K562 (cell line): Measurements from ENCODE around the gene TBL1Y. TPM values are rescaled to one million over a fixed set of nuclear protein-coding genes. Genes with fewer than 3 reads are reported as not detected.

ENCODE experiments used
- ATAC-seq: fragments of 200-7000 bp; cut with Tn5 transposase; 3 replicates; pipeline ENCODE4 v1.9.1; 2020; ENCODE audit warnings: moderate library complexity
- BruUV-seq: library from RNA; stranded (reverse); fragments of 400-500 nt; replicated peaks from 2 replicates; lab custom pipeline; 2021; lab: Mats Ljungman, UMichigan
- CTCF ChIA-PET: fragments of 300-600 bp; formaldehyde crosslinking; extraction: SDS; loops from one replicate; lab custom pipeline; 2021; ENCODE audit warnings: low intra/inter-chr PET ratio; lab: Yijun Ruan, JAX
- POLR2A ChIA-PET: fragments of 300-600, 350-650 bp; sonication (Branson Sonifier 250); formaldehyde crosslinking; extraction: SDS; loops from one replicate; lab custom pipeline; 2021; ENCODE audit warnings: antibody characterized with exemption, inconsistent platforms; lab: Yijun Ruan, JAX
- DNase-seq, 4 experiments: peaks; one replicate each; pipeline versions ENCODE4 v3.0.0 to v3.0.0-alpha.2; 2011 to 2018; ENCODE audit warnings: low spot score in 3 of 4, mixed read lengths in 3 of 4; ENCODE audit errors: extremely low read depth in 1 of 4
- FAIRE-seq: peaks from 2 replicates; lab custom pipeline; 2011; peaks lifted over from hg19 to GRCh38; lab: Jason Lieb, UNC
- H2AFZ ChIP-seq: 2 replicates; pipeline ENCODE4 v1.6.0; 2011; ENCODE audit warnings: low read depth, low read length, control low read depth, inconsistent platforms
- H3K27ac ChIP-seq: fragments of 200-600 bp; 3 replicates; pipeline ENCODE4 v1.8.0; 2011; ENCODE audit warnings: low read depth, mild to moderate bottlenecking, control low read depth, inconsistent platforms, low read length, moderate library complexity, mixed read lengths; ENCODE audit errors: extremely low read depth
- H3K27me3 ChIP-seq, 2 experiments: fragments of 300-600 bp in 1 of 2; 2 replicates in 1 of 2; 3 replicates in 1 of 2; pipeline versions ENCODE4 v1.6.0 to v1.8.0; 2011; ENCODE audit warnings: inconsistent platforms in 2 of 2, low read length in 2 of 2, mild to moderate bottlenecking in 1 of 2, mixed read lengths in 1 of 2, moderate library complexity in 1 of 2; ENCODE audit not compliant: control insufficient read depth in 2 of 2, insufficient read depth in 2 of 2
- H3K36me3 ChIP-seq: fragments of 300-600 bp; 3 replicates; pipeline ENCODE4 v1.8.0; 2011; ENCODE audit warnings: mild to moderate bottlenecking, low read length, inconsistent platforms; ENCODE audit not compliant: control insufficient read depth, insufficient read depth
- H3K4me1 ChIP-seq, 2 experiments: fragments of 200-600 bp in 1 of 2; replicated peaks in 1 of 2; 2 replicates in 1 of 2; 3 replicates in 1 of 2; pipeline versions ENCODE4 v1.5.1 to v1.8.0; 2011; ENCODE audit warnings: inconsistent platforms in 2 of 2, low read length in 2 of 2, mild to moderate bottlenecking in 1 of 2, mixed read lengths in 1 of 2, moderate library complexity in 1 of 2; ENCODE audit not compliant: control insufficient read depth in 2 of 2, insufficient read depth in 2 of 2
- H3K4me2 ChIP-seq: 2 replicates; pipeline ENCODE4 v1.6.1; 2011; ENCODE audit warnings: low read length, control low read depth, inconsistent platforms, mixed read lengths; ENCODE audit not compliant: insufficient read depth
- H3K4me3 ChIP-seq: fragments of 200-600 bp; sonication (generic), shearing (Covaris generic); 2 replicates; pipeline ENCODE4 v1.5.1; 2016; ENCODE audit warnings: control low read depth, inconsistent platforms
- H3K79me2 ChIP-seq: fragments of 200-600 bp; 3 replicates; pipeline ENCODE4 v1.8.0; 2011; ENCODE audit warnings: low read length, inconsistent platforms; ENCODE audit not compliant: control insufficient read depth, insufficient read depth
- H3K9ac ChIP-seq, 2 experiments: 2 replicates each; pipeline versions ENCODE4 v1.6.0 to v1.6.1; 2011; ENCODE audit warnings: low read depth in 2 of 2, low read length in 2 of 2, control low read depth in 1 of 2, inconsistent platforms in 1 of 2, mild to moderate bottlenecking in 1 of 2, mixed read lengths in 1 of 2; ENCODE audit not compliant: insufficient read depth in 1 of 2
- H3K9me1 ChIP-seq: one replicate; pipeline ENCODE4 v1.6.0; 2011; ENCODE audit warnings: inconsistent platforms, mild to moderate bottlenecking, low read length, moderate library complexity; ENCODE audit not compliant: control insufficient read depth, insufficient read depth
- H3K9me3 ChIP-seq: replicated peaks from 2 replicates; pipeline ENCODE4 v1.5.1; 2011; ENCODE audit warnings: low read depth, low read length, inconsistent platforms; ENCODE audit not compliant: control insufficient read depth, insufficient read depth
- H4K20me1 ChIP-seq: replicated peaks from 2 replicates; pipeline ENCODE4 v1.6.1; 2011; ENCODE audit warnings: low read length, inconsistent platforms, mixed read lengths; ENCODE audit not compliant: control insufficient read depth, insufficient read depth
- GATA2 ChIP-seq: sonication (generic); formaldehyde crosslinking; IDR thresholded peaks from 2 replicates; pipeline ENCODE4 v1.4.0; 2020; ENCODE audit warnings: mild to moderate bottlenecking, missing genetic modification reagents
- NCOA4 ChIP-seq: fragments of 450-650 bp; IDR thresholded peaks from 2 replicates; pipeline ENCODE4 v1.6.1; 2018; ENCODE audit warnings: mild to moderate bottlenecking; ENCODE audit not compliant: partially characterized antibody
- SAFB2 ChIP-seq: fragments of 200-400 bp; formaldehyde crosslinking; IDR thresholded peaks from 2 replicates; pipeline ENCODE4 v1.6.1; 2018; ENCODE audit warnings: borderline replicate concordance, low read length, low read depth, moderate library complexity; ENCODE audit not compliant: severe bottlenecking
- ZNF830 ChIP-seq: fragments of 250-450 bp; sonication (Bioruptor Pico); IDR thresholded peaks from 2 replicates; pipeline ENCODE4 v1.5.0; 2021; ENCODE audit warnings: mild to moderate bottlenecking
- ZSCAN29 ChIP-seq: fragments of 450-650 bp; IDR thresholded peaks from 2 replicates; pipeline ENCODE4 v1.6.1; 2017
- WGBS: fragments of 100-300 bp; shearing (Covaris generic); methylation state at CpG from one replicate; pipeline ENCODE4 v1.1.6; 2016; ENCODE audit warnings: low coverage, mixed read lengths; ENCODE audit not compliant: insufficient coverage; ENCODE audit errors: missing lambda C conversion rate; 5-methylcytosine and 5-hydroxymethylcytosine counted together
- in situ Hi-C: fragments of 300-500 bp; cut with MboI; formaldehyde crosslinking; loops from 4 replicates; pipeline ENCODE4 v1.15.0; 2018; ENCODE audit warnings: inconsistent platforms, mixed read lengths
- intact Hi-C: fragments of 100-400 bp; cut with micrococcal nuclease; formaldehyde crosslinking; loops from 2 replicates; pipeline ENCODE4 v1.14.2; 2022
- polyA plus RNA-seq, 8 experiments: library from polyadenylated mRNA; depleted of rRNA in 4 of 8; stranded (reverse) in 5 of 8; unstranded in 3 of 8; fragments of >200 nt; fragmentation: Nextera tagmentation in 2 of 8; fragmentation: Illumina TruSeq in 1 of 8; extraction: Ambion mirVana in 2 of 8; extraction: Trizol in 1 of 8; gene quantifications; 2 replicates each; pipeline versions ENCODE4 v1.2.1 to v1.2.3, GENCODE V29; 2011 to 2014; ENCODE audit warnings: inconsistent platforms in 1 of 8, missing spikeins in 1 of 8
- total RNA-seq, 7 experiments: library from RNA; depleted of rRNA in 6 of 7; stranded (reverse); fragments of >200 nt in 6 of 7; fragmentation: Illumina TruSeq in 2 of 7; extraction: Trizol in 2 of 7; gene quantifications; 2 replicates each; pipeline versions ENCODE4 v1.2.1 to v1.2.3, GENCODE V29; 2011 to 2021; ENCODE audit warnings: low replicate concordance in 1 of 7
- TF ChIP-seq, protein P1 (sequence below): fragments of 450-650 bp; IDR thresholded peaks from 2 replicates; pipeline ENCODE4 v1.6.1; 2017; ENCODE audit warnings: antibody characterized with exemption, mild to moderate bottlenecking
- TF ChIP-seq, protein P2 (sequence below): fragments of 250-450 bp; sonication (Bioruptor Pico); IDR thresholded peaks from 2 replicates; pipeline ENCODE4 v1.4.0; 2020; ENCODE audit warnings: mild to moderate bottlenecking, moderate library complexity
- TF ChIP-seq, protein P3 (sequence below): fragments of 250-450 bp; sonication (Bioruptor Pico); IDR thresholded peaks from 2 replicates; pipeline ENCODE4 v1.4.0; 2020

Gene TBL1Y
- total and polyA plus RNA-seq, 9 of the 15 experiments (the other 6 are each of a cell fraction or from before 2014, with no cell fraction given): not detected

DNA sequence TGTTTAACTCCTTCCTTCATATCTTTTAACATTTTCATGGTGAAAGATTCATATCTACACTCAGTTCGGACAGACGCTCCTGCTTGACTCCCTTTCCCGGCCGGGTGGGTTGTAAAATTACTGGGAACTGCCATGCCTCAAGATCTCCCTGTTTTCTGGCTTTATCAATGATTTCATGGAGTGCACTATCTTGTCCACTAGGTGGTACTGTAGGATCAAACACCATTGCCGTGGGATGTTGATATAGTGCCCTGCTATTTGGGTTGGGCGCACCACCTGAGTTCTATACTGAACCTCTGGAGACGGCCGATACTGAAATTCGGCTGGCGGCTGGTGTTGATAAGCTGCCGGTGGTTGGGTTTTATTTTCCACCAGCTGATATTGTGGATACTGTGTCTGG, 54.2 kb downstream of the TBL1Y start (continued):
- TF ChIP-seq GATA2 (CRISPR knock-in tag): no peak
- no peak for TF ChIP-seq ZNF830 (CRISPR knock-in tag)
- TF ChIP-seq ZSCAN29: no peak

DNA sequence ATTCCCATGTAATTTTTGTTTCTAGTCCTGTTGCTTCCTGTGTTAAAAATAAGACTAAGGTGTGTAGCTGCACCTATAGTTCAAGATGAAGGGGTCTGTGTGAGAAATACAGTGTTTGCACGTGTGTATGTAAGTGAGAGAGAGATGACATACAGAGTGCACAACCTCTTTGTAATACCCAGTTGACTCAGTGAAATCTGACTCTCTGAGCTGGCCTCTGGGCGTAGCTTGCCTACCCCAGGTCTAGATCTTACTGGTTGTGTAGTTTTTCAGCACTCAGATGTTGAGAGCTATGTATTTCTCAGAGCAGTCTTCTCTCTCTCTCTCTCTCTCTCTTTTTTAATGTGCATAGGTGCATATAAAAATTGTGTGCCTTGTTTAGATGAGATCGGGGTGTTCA, 56.0 kb downstream of the TBL1Y start:
- no peak for ATAC-seq
- no CpG with 5 or more reads among the region's 3 CpGs for whole genome bisulfite sequencing
- Histone ChIP-seq H3K27ac (no peak overlapping the region), H3K27me3 (no peaks in the 10 kb centered on the region), H2AFZ (no peak overlapping the region), H3K4me1 (no peaks in the 10 kb centered on the region), H3K9me3 (no peaks in the 10 kb centered on the region), H4K20me1 (no peaks in the 10 kb centered on the region), H3K9me1 (no peaks in the 10 kb centered on the region), H3K4me2 (no peak overlapping the region), H3K9ac (no peak overlapping the region), H3K4me3 (no peak overlapping the region), H3K79me2 (no peaks in the 10 kb centered on the region), H3K36me3 (no peaks in the 10 kb centered on the region)
- no TSS peak for BruUV-seq
- no peak for FAIRE-seq
- in situ Hi-C loops: no loop called here
- ChIA-PET POLR2A (no interaction called here), CTCF (no interaction called here)
- intact Hi-C loops: no loop called here
- no peak for DNase-seq
- TF ChIP-seq, protein P1, sequence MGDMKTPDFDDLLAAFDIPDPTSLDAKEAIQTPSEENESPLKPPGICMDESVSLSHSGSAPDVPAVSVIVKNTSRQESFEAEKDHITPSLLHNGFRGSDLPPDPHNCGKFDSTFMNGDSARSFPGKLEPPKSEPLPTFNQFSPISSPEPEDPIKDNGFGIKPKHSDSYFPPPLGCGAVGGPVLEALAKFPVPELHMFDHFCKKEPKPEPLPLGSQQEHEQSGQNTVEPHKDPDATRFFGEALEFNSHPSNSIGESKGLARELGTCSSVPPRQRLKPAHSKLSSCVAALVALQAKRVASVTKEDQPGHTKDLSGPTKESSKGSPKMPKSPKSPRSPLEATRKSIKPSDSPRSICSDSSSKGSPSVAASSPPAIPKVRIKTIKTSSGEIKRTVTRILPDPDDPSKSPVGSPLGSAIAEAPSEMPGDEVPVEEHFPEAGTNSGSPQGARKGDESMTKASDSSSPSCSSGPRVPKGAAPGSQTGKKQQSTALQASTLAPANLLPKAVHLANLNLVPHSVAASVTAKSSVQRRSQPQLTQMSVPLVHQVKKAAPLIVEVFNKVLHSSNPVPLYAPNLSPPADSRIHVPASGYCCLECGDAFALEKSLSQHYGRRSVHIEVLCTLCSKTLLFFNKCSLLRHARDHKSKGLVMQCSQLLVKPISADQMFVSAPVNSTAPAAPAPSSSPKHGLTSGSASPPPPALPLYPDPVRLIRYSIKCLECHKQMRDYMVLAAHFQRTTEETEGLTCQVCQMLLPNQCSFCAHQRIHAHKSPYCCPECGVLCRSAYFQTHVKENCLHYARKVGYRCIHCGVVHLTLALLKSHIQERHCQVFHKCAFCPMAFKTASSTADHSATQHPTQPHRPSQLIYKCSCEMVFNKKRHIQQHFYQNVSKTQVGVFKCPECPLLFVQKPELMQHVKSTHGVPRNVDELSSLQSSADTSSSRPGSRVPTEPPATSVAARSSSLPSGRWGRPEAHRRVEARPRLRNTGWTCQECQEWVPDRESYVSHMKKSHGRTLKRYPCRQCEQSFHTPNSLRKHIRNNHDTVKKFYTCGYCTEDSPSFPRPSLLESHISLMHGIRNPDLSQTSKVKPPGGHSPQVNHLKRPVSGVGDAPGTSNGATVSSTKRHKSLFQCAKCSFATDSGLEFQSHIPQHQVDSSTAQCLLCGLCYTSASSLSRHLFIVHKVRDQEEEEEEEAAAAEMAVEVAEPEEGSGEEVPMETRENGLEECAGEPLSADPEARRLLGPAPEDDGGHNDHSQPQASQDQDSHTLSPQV: no peak
- TF ChIP-seq SAFB2: no peak
- TF ChIP-seq, protein P2, sequence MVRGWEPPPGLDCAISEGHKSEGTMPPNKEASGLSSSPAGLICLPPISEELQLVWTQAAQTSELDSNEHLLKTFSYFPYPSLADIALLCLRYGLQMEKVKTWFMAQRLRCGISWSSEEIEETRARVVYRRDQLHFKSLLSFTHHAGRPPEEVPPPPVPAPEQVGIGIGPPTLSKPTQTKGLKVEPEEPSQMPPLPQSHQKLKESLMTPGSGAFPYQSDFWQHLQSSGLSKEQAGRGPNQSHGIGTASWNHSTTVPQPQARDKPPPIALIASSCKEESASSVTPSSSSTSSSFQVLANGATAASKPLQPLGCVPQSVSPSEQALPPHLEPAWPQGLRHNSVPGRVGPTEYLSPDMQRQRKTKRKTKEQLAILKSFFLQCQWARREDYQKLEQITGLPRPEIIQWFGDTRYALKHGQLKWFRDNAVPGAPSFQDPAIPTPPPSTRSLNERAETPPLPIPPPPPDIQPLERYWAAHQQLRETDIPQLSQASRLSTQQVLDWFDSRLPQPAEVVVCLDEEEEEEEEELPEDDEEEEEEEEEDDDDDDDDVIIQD (CRISPR knock-in tag): no peak
- TF ChIP-seq, protein P3, sequence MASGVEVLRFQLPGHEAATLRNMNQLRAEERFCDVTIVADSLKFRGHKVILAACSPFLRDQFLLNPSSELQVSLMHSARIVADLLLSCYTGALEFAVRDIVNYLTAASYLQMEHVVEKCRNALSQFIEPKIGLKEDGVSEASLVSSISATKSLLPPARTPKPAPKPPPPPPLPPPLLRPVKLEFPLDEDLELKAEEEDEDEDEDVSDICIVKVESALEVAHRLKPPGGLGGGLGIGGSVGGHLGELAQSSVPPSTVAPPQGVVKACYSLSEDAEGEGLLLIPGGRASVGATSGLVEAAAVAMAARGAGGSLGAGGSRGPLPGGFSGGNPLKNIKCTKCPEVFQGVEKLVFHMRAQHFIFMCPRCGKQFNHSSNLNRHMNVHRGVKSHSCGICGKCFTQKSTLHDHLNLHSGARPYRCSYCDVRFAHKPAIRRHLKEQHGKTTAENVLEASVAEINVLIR: no peak
- TF ChIP-seq NCOA4: no peak
